Stimulated activated CD8-positive, alpha-beta memory T cell treated with anti-CD3 and anti-CD28 coated beads, Interleukin-4, amount 100 ng/mL, for 4 hours (primary cell): Measurements from ENCODE around the gene LGALS7B.
A peak's percentile ranks its signal among the peaks of the same experiment; 100 is the strongest.
"Not testable (repeated sequence)": the region's sequence is repeated elsewhere in the genome, so short reads cannot be mapped to it uniquely, and the experiment has no call there.

Source experiments
- DNase-seq, 2 donors: peaks; one replicate each; pipeline ENCODE4 v3.0.0-alpha.2; 2020; ENCODE audit warnings: low read depth in 2 of 2, low spot score in 1 of 2

The LGALS7B gene

GRCh38 chr19:38769635-38770211 lies 19.3 kb upstream of the LGALS7B start:
- DNase-seq, result peak; percentile 80 to 81

GRCh38 chr19:38770228-38770948 lies 18.6 kb upstream of the LGALS7B start:
- DNase-seq, result not testable (repeated sequence)

- not testable (repeated sequence) for DNase-seq
These were observed 18.1 kb upstream of the LGALS7B start for GRCh38 chr19:38770949-38771275.

GRCh38 chr19:38771569-38771968 lies 17.4 kb upstream of the LGALS7B start:
- DNase-seq, result not testable (repeated sequence)

GRCh38 chr19:38773469-38774177 lies 15.4 kb upstream of the LGALS7B start, which contains the start of gene LGALS7:
Gene LGALS7, minus strand, starts transcription at chr19:38773517. Its CDS starts 25 bp downstream, at chr19:38773492.
- DNase-seq, result no peak

GRCh38 chr19:38774181-38774950 lies 14.6 kb upstream of the LGALS7B start:
- DNase-seq, result no peak

- no peak for DNase-seq
These were observed 10.3 kb upstream of the LGALS7B start for GRCh38 chr19:38778733-38779132.

GRCh38 chr19:38780443-38780842 lies 8.6 kb upstream of the LGALS7B start:
- DNase-seq, result no peak

- DNase-seq, result no peak
These were observed 7.9 kb upstream of the LGALS7B start for GRCh38 chr19:38781058-38781457.

- not testable (repeated sequence) for DNase-seq
These were observed 6.8 kb upstream of the LGALS7B start for GRCh38 chr19:38782212-38782611.

GRCh38 chr19:38784224-38784623 lies 4.8 kb upstream of the LGALS7B start:
- DNase-seq, result no peak

- DNase-seq, result no peak
These were observed 3.8 kb upstream of the LGALS7B start for GRCh38 chr19:38785187-38785699.

- not testable (repeated sequence) for DNase-seq
These were observed 2.9 kb upstream of the LGALS7B start for GRCh38 chr19:38786061-38786460.

- DNase-seq, result no peak
These were observed 2.3 kb upstream of the LGALS7B start for GRCh38 chr19:38786572-38787265.

- DNase-seq, result not testable (repeated sequence)
These were observed 1.8 kb downstream of the LGALS7B start for GRCh38 chr19:38790507-38791403.

GRCh38 chr19:38791451-38792064 lies 2.6 kb downstream of the LGALS7B start:
- DNase-seq, result not testable (repeated sequence)

- DNase-seq, result no peak
These were observed 3.5 kb downstream of the LGALS7B start for GRCh38 chr19:38792250-38793111.

- no peak for DNase-seq
These were observed 4.2 kb downstream of the LGALS7B start for GRCh38 chr19:38793177-38793576.
